Hepatic stellate cell (primary cell): Measurements from ENCODE around the gene EPC1.
A peak's percentile ranks its signal among the peaks of the same experiment; 100 is the strongest.
"Not testable (repeated sequence)": the region's sequence is repeated elsewhere in the genome, so short reads cannot be mapped to it uniquely, and the experiment has no call there.

ENCODE experiments used
- DNase-seq: peaks from one replicate; pipeline ENCODE4 v3.0.0; 2011; ENCODE audit warnings: low spot score

EPC1 gene

DNA sequence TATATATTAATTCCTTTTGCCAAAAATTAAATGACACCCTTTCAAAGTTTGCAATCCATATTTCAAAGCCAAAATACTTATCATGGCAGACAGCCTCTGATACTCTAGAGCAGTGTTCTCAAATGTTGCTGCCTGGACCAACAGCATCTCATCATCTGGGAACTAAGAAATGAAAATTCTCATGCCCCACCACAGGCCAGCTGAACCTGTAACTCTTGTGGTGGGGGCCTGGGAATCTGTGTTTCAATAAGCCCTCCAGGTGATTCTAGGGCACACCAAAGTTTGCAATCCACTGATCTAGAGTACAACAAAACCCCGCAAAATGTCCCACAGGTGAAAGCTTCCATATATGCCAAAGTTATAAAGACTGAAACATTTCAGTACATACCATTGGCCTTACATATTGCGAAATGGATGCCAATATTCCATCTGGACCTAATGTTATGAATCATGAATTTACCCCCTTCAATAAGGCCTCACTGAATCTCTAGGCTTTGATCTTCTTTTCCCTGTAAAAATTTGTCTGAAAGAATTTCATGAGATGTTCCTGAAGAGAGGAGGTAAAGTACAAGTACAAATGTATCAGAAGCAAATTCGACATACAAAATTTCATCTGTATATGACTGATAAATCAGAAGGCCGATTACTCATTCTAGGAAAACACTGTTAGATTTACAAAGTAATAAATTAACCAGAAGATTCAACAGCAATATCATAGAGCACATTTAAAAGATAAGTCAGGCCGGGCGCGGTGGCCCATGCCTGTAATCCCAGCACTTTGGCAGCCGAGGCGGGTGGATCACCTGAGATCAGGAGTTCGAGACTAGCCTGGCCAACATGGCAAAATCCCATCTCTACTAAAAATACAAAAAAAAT is 25.3 kb upstream of the EPC1 start:
- DNase-seq, result no peak

DNA sequence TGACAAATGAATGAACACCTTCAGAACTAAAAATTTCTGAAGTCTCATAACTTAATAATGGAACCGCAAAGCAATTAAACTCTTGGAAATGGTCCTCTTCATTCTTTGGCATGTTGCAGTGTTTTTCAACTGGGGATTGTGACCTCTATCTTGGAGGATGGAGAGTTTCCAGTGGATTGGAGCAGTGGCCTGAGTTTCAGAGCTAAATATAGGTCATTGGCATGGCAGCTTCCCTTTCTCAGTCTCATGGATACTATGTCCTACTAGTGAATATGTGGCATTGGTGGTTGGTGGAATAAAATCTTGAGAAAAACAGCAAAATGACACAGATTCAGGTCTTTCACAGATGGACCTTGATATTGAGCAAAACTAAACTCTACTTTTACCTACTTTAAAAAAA is 24.1 kb upstream of the EPC1 start:
- DNase-seq, result no peak

GRCh38 chr10:32367793-32368453 is 21.0 kb upstream of the EPC1 start:
- peak; percentile 31 for DNase-seq

- DNase-seq, result no peak
Measured at GRCh38 chr10:32366588-32366987, 19.6 kb upstream of the EPC1 start.

DNA sequence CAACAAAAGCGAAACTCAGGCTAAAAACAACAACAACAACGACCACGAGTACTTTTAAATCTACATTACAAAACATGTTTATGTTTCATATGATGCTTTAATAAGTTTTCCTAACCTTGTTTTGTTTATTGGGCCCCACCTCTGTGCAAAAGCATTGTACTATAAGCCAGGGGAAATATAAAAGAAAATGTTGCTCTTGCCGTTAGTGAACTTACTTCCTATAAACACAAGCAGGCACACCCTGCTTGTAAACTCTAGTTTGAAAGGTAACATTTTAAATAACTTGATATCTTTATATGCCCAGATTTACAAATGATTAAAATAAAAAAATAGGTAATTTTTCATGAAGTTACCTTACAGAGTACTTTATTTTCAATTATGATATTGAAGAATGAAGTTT is 19.2 kb upstream of the EPC1 start:
- DNase-seq, result no peak

- DNase-seq, result not testable (repeated sequence)
Measured at GRCh38 chr10:32365404-32365803, 18.4 kb upstream of the EPC1 start.

DNA sequence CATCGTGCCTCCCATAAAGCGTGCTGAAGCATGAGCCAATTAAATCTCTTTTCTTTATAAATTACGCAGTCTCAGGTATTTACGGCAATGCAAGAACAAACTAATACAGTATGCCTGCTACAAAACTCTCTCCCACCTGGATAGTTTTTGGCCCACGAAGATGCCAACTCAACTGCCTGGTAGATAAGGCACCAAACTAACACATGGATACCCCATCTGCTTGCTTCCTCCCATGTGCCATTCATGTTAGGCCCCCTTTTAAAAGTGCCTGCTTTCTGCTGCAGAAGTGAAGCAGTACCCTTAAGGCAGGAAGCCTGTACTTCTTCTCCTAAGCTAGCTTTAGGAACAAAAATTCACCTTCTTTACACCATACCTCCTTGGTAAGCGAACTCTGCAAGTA is 15.6 kb upstream of the EPC1 start:
- DNase-seq, result no peak

DNA sequence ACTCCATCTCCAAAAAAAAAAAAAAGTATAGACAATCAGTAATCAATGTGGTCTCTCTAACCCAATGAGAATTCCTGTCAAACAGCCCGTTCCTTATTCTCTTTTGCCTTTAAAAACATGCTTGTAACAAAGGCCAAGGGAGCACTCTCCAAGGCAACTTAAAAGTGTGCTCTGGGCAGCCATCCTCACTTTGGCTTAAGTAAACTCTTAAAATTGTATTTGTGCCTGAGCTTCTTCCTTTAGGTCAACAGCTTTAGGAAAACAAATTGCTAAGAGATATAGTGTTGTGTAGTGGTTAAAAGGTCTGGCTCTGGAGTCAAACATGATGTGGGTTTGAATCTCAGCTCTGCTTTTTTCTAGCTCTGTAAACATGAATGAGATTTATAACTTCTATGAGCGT is 13.9 kb upstream of the EPC1 start:
- DNase-seq, result no peak

DNA sequence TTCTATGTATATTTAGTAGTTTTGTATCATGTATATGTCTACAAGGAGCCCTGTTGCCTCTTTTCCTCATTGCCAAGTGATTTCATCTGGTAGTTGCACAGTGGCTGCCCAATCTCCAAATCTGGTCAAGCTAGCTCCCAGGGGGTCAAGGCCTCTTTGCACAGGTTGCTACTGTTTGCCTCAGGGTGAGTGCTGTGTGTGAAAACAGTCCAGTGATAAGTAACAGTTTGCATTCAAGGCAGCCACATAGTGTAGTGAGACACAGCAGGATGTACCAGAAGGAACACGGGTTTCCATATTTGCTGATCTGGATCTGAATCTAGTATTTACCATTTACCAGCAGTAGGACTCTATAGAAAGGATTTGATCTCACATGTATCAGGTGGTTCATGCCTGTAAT is 13.3 kb upstream of the EPC1 start:
- DNase-seq, result no peak

GRCh38 chr10:32357056-32357735 is 10.2 kb upstream of the EPC1 start:
- DNase-seq, result no peak

DNA sequence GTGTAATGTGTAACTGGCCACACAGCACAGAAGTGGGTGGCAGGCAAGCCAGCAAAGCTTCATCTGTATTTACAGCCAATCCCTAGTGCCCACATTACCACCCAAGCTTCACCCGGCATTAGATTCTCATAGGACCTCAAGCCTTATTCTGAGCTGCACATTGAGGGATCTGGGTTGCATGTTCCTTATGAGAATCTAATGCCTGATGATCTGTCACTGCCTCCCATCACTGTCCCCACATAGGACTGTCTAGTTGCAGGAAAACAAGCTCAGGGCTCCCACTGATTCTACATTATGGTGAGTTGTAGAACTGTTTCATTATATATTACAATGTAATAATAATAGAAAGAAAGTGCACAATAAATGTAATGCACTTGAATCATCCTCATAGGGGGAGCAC is 7.7 kb upstream of the EPC1 start:
- DNase-seq, result not testable (repeated sequence)

GRCh38 chr10:32350811-32351350 is 3.9 kb upstream of the EPC1 start:
- no peak for DNase-seq

GRCh38 chr10:32349968-32350738 is 3.2 kb upstream of the EPC1 start:
- DNase-seq, result no peak

- DNase-seq, result no peak
Measured at GRCh38 chr10:32349199-32349585, 2.2 kb upstream of the EPC1 start.

GRCh38 chr10:32348297-32349198 is 1.6 kb upstream of the EPC1 start:
- no peak for DNase-seq

GRCh38 chr10:32347363-32348022 is 535 bp upstream of the EPC1 start:
- DNase-seq, result no peak

GRCh38 chr10:32346134-32346550 is 816 bp downstream of the EPC1 start:
- DNase-seq, result peak; percentile 94

DNA sequence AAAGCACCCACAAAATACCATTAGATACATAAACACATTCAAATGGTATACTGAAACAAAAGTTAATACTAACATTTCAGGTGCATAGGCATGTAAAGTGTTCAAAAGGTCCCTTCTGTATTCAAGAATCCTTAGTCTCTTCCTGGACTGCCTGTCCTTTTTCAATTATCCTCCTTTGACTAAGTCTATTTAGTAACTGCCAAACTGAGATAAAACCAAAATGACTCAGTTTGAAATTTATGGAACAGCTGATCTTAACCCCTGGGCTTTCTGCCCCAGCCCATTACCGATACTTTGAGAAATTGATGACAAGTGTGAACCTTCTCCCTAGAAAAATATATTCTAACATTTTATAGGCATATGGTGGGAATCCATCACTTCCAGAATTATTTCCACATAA is 5.4 kb downstream of the EPC1 start:
- DNase-seq, result no peak

- DNase-seq, result no peak
Measured at GRCh38 chr10:32340596-32341180, 6.3 kb downstream of the EPC1 start.

DNA sequence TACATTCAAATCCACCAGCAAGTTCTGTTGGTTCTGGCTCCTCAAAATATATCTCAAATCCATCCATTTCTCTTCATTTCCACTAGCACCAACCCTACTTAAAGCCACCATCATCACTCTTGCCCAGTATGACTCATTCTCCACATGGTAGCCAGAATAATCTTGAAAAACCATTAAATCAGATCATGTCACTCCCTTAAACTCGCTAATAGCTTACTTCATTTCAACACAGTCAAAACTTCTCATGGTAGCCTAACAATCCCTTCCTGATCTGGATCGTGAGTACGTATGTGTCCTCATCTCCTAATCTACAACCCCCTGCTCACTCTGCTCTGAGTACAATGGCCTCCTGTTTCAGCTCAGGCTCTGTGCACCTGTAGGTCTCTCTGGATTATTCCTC is 8.7 kb downstream of the EPC1 start:
- no peak for DNase-seq
